ENCODE measurements around the gene MBD5. TPM values are rescaled to one million over a fixed set of nuclear protein-coding genes. Genes with fewer than 3 reads are reported as not detected.

Gene MBD5
- total RNA-seq, 1 experiment from 2014 or later: 33.9 TPM

- BruUV-seq (replicated peaks): no TSS peak
- H3K9me3 Mint-ChIP-seq (ENCODE audit: unreplicated experiment): no peaks in the 10 kb centered on the region
- no peaks in the 10 kb centered on the region for H3K4me1 Mint-ChIP-seq (ENCODE audit: insufficient read depth, unreplicated experiment)
- no peak overlapping the region for H3K27ac Mint-ChIP-seq (ENCODE audit: low read depth, unreplicated experiment)
- H3K27me3 Mint-ChIP-seq (ENCODE audit: insufficient read depth, unreplicated experiment): no peaks in the 10 kb centered on the region
- H3K36me3 Mint-ChIP-seq (ENCODE audit: insufficient read depth, unreplicated experiment): no peaks in the 10 kb centered on the region
- CTCF ChIA-PET: no interaction called here
- DNase-seq (ENCODE audit: unreplicated experiment): no peak
- intact Hi-C loops (cut with micrococcal nuclease): no loop called here
- no peak overlapping the region for H3K4me3 Mint-ChIP-seq (ENCODE audit: unreplicated experiment)
- POLR2A ChIA-PET: no interaction called here
- TF ChIP-seq, protein P1, sequence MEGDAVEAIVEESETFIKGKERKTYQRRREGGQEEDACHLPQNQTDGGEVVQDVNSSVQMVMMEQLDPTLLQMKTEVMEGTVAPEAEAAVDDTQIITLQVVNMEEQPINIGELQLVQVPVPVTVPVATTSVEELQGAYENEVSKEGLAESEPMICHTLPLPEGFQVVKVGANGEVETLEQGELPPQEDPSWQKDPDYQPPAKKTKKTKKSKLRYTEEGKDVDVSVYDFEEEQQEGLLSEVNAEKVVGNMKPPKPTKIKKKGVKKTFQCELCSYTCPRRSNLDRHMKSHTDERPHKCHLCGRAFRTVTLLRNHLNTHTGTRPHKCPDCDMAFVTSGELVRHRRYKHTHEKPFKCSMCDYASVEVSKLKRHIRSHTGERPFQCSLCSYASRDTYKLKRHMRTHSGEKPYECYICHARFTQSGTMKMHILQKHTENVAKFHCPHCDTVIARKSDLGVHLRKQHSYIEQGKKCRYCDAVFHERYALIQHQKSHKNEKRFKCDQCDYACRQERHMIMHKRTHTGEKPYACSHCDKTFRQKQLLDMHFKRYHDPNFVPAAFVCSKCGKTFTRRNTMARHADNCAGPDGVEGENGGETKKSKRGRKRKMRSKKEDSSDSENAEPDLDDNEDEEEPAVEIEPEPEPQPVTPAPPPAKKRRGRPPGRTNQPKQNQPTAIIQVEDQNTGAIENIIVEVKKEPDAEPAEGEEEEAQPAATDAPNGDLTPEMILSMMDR (IDR thresholded peaks at IDR 0.05; ENCODE audit: unreplicated experiment): no peak
Measured at GRCh38 chr2:148048475-148049221, 27.8 kb downstream of the MBD5 start.

DNA sequence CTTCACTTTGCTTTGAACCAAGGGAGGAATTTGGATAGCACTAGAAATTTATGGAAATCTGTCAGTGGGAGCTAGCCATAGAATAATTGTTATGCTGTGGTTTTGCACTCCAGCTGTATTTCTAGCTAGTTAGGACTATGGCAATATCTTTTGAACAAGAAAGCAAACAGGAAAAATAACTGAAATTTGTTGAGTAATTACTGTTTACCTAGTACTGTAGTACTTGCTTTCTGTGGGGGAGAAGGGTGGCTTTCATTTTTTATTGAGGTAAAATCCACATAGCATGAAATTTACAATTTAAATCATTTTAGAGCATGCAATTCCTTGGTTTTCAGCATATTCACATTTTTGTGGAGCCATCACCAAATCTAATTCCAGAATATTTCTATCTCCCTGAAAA, 28.4 kb downstream of the MBD5 start:
- POLR2A ChIA-PET: no interaction called here
- BruUV-seq (replicated peaks): no TSS peak
- Mint-ChIP-seq H3K27ac (ENCODE audit: low read depth, unreplicated experiment) (no peak overlapping the region), H3K4me3 (ENCODE audit: unreplicated experiment) (no peak overlapping the region), H3K4me1 (ENCODE audit: insufficient read depth, unreplicated experiment) (no peaks in the 10 kb centered on the region), H3K27me3 (ENCODE audit: insufficient read depth, unreplicated experiment) (no peaks in the 10 kb centered on the region), H3K9me3 (ENCODE audit: unreplicated experiment) (no peaks in the 10 kb centered on the region), H3K36me3 (ENCODE audit: insufficient read depth, unreplicated experiment) (no peaks in the 10 kb centered on the region)
- CTCF ChIA-PET: no interaction called here
- TF ChIP-seq, protein P1 (IDR thresholded peaks at IDR 0.05; ENCODE audit: unreplicated experiment): no peak
- DNase-seq (ENCODE audit: unreplicated experiment): no peak
- intact Hi-C loops (cut with micrococcal nuclease): no loop called here

- intact Hi-C loops (cut with micrococcal nuclease): no loop called here
- no peaks in the 10 kb centered on the region for H3K27me3 Mint-ChIP-seq (ENCODE audit: insufficient read depth, unreplicated experiment)
- no peaks in the 10 kb centered on the region for H3K4me1 Mint-ChIP-seq (ENCODE audit: insufficient read depth, unreplicated experiment)
- POLR2A ChIA-PET: no interaction called here
- H3K4me3 Mint-ChIP-seq (ENCODE audit: unreplicated experiment): no peak overlapping the region
- CTCF ChIA-PET: no interaction called here
- TF ChIP-seq, protein P1 (IDR thresholded peaks at IDR 0.05; ENCODE audit: unreplicated experiment): no peak
- H3K36me3 Mint-ChIP-seq (ENCODE audit: insufficient read depth, unreplicated experiment): peaks cover 6% of the 10 kb centered on the region
- BruUV-seq (replicated peaks): no TSS peak
- no peaks in the 10 kb centered on the region for H3K9me3 Mint-ChIP-seq (ENCODE audit: unreplicated experiment)
- no peak overlapping the region for H3K27ac Mint-ChIP-seq (ENCODE audit: low read depth, unreplicated experiment)
- DNase-seq (ENCODE audit: unreplicated experiment): no peak
Measured at GRCh38 chr2:148052687-148053086, 31.8 kb downstream of the MBD5 start.

- peaks cover 6% of the 10 kb centered on the region for H3K36me3 Mint-ChIP-seq (ENCODE audit: insufficient read depth, unreplicated experiment)
- ChIA-PET POLR2A (interaction anchor here (1.6 kb wide), 1 partner anchor 38 kb away, joined by 3 read pairs; the partner anchor contains the start of genes MBD5 and ORC4), CTCF (no interaction called here)
- H3K27ac Mint-ChIP-seq (ENCODE audit: low read depth, unreplicated experiment): no peak overlapping the region
- no peak for DNase-seq (ENCODE audit: unreplicated experiment)
- intact Hi-C loops (cut with micrococcal nuclease): no loop called here
- no peak overlapping the region for H3K4me3 Mint-ChIP-seq (ENCODE audit: unreplicated experiment)
- TF ChIP-seq, protein P1 (IDR thresholded peaks at IDR 0.05; ENCODE audit: unreplicated experiment): no peak
- no peaks in the 10 kb centered on the region for H3K27me3 Mint-ChIP-seq (ENCODE audit: insufficient read depth, unreplicated experiment)
- H3K9me3 Mint-ChIP-seq (ENCODE audit: unreplicated experiment): no peaks in the 10 kb centered on the region
- H3K4me1 Mint-ChIP-seq (ENCODE audit: insufficient read depth, unreplicated experiment): no peaks in the 10 kb centered on the region
- BruUV-seq (replicated peaks): no TSS peak
Measured at GRCh38 chr2:148058641-148059040, 37.8 kb downstream of the MBD5 start.

Measured in MCF 10A (cell line).